Glomerular endothelial cell (primary cell): ENCODE measurements around the gene ANKRD52. TPM values are rescaled to one million over a fixed set of nuclear protein-coding genes. Genes with fewer than 3 reads are reported as not detected.

Source experiments
- DNase-seq: peaks from one replicate; pipeline ENCODE4 v3.0.0-alpha.2; 2011; ENCODE audit warnings: low read depth, low spot score; ENCODE audit errors: extremely low read depth
- total RNA-seq: library from RNA; depleted of rRNA; stranded (reverse); fragments of >200 nt; gene quantifications from 2 replicates; pipeline ENCODE4 v1.2.3, GENCODE V29; 2015

The ANKRD52 gene
- total RNA-seq, 1 donor from 2014 or later = 55.6 TPM

DNA sequence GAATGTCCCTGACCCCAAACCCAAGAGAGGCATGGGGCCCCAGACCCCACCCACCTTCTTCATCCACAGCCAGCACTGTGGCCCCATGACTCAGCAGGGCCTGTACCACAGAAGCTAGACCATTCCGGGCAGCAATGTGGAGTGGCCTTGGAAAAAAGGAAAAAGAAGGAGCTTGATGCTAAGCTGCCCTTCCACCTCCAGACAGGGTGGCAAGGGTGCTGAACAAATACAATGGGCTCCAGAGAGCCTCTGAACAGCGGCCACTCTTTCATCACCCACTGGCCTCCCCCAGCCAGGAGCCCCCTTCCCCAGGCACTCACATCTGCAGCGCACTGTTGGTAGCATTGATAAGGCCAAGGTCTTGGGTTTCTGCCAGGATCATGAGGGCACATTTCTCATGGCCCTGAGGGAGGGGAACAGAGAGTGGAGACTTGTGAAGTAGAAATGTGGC, 14.4 kb downstream of the ANKRD52 start:
- no peak for DNase-seq

- no peak for DNase-seq
These were observed 15.2 kb downstream of the ANKRD52 start for GRCh38 chr12:56242986-56243385.

GRCh38 chr12:56241424-56242303, 16.5 kb downstream of the ANKRD52 start:
- DNase-seq = no peak

DNA sequence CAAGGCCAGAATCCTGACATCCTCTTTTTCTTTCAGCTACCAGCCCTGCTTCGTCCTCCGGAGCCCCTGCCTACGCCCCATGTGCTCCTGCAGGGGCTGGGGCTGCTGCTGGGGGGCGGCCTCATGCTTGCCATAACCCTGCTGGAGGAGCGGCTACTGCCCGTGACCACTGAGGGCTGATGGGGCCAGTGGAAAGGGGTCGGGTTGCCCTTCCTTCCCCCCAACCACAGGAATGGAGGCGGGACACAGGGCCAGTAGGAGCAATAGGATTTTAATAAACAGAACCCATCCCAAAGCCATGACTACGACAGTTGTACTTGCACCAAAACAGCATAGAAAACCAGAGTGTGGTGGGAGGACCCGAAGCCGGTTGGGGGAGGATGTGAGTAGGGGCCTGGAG, 20.6 kb downstream of the ANKRD52 start:
- DNase-seq = no peak

DNA sequence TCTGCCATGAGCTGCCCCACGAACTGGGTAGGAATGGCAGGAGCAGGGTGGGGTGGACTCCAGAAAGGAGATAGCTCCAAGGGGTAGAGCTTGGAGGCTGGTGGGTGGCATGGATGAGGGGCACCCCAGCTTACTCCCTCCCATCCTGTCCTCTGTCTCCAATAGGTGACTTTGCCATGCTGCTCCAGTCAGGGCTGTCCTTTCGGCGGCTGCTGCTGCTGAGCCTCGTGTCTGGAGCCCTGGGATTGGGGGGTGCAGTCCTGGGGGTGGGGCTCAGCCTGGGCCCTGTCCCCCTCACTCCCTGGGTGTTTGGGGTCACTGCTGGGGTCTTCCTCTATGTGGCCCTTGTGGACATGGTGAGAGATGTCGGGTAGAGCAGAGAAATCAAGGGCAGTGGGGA, 21.2 kb downstream of the ANKRD52 start:
- no peak for DNase-seq

- no peak for DNase-seq
These were observed 22.1 kb downstream of the ANKRD52 start for GRCh38 chr12:56236091-56236490.

- DNase-seq = no peak
These were observed 23.3 kb downstream of the ANKRD52 start for GRCh38 chr12:56234746-56235436.

GRCh38 chr12:56231184-56231582, 27.0 kb downstream of the ANKRD52 start:
- no peak for DNase-seq

DNA sequence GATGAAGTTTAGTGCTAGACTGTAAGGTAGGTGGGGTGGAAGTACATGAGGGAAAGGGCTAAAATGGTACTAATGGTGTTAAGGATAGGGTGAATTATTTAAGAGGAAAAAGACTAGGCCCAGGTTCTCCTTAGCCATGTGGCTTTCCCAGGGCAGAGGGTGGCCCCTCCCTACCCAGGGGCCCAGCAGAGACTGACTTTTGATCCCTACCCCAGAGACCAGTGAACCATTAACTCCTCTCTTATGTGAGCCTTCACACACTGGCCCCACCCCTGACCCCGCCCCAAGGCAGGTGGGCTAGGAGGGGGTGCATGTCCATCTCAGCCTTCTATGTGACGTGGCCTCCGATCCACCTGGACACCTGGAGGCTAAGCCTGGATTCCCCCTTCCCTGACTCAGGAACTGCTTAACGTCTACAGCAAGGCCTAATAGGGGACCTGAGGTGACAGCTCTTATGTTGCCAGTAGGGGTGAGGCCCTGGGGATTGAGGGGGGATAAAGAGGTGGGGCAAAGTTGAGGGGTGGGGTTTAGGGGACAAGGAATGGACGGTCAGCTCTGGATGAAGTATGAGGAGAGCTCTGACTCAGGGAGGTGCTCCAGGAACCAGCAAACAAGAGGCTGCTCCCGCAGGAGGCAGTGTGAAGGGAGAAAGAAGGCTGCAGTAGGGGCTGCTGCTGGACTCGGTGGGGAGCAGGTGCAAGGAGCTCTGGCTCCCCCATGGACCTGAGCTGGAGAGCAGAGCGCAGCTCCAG, 27.6 kb downstream of the ANKRD52 start:
- DNase-seq = no peak

DNA sequence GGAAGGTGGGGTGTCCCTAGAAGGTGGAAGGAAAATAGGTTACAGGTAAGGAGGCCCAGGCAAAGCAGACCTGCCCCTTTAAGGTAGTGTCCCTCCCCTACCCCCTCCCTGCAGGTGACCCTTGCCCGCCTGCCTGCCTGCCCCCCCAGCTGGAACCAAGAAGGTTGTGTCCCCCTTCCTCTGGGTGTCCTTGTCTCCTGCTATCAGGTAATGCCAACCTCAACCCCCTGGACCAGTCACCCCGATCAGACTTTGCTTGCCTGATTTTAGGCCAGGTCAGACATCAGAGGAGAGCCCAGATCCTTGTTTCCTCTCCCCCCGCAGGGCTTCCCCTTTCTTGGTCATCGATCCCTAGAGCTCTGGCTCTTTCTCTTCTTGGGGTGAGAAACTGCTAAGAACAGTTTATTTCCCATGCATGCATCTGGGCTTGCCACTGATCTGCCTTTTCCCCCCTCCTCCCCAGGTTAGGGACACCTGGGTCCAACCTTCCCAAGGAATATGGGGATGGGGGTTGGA, 28.2 kb downstream of the ANKRD52 start, which contains the start of gene SLC39A5:
Gene SLC39A5, plus strand, starts transcription at position 136 of the 516 bp plus-strand sequence. CDS start 1,224 bp downstream, outside the sequence.
- DNase-seq = no peak

- no peak for DNase-seq
These were observed 29.1 kb downstream of the ANKRD52 start for GRCh38 chr12:56229082-56229481.

GRCh38 chr12:56224954-56225353, 33.2 kb downstream of the ANKRD52 start:
- no peak for DNase-seq

DNA sequence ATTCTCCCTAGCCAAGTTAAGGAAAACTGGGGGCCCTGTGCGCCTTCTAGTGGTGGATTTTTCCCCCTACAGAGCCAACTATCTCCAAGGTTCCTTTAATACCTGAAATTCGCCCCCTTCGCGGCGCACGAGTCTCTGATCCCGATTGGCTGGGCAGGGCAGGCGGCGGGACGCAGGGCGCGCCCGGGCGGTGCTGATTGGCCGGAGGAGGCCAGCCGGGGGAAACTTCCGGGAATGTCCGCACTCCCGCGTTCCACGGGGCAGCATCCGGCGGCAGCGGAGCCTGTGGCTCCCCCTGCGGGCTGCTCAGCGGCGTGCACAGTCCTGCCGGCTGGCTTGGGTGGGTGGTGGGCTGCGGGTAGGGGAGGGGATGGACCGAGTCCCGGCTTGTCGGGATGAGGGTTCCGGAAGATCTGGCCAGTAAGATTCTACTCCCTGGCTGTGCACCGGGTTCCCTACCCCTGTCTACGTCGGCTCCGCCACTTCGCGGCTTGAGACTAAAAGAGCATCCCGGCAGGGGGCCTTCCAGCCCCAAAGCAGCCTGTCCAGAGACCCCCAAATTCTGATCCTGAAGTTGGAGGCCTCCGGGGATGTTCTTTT, 34.0 kb downstream of the ANKRD52 start, which contains the start of gene NABP2:
Gene NABP2, plus strand, starts transcription at position 241 of the 600 bp plus-strand sequence. CDS start 515 bp downstream, outside the sequence.
- DNase-seq = peak; percentile 88

DNA sequence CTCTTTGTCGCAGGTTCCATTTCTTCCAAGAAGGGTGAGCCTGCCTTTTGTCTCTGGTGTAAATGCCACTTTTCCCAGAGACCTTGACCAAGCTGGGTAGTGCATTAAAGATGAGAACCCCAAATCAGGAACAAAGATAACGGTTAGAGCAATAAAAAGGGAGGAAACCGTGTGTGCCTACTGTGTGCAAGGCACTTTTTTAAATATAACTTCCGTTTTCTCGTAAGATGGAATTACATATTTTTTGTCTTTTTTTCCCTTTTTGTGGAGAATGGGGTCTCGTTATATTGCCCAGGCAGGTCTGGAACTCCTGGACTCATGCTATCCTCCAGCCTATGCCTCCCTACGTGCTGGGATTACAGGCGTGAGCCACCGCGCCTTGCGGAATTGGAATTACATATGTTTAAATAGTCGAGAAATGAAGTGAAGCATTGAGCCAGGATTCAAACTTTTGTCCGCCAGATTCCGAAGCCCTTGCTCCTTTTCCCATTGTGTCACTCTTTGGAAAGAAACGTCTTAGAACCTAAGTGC, 34.5 kb downstream of the ANKRD52 start:
- DNase-seq = no peak

GRCh38 chr12:56222531-56222895, 35.7 kb downstream of the ANKRD52 start:
- DNase-seq = no peak

DNA sequence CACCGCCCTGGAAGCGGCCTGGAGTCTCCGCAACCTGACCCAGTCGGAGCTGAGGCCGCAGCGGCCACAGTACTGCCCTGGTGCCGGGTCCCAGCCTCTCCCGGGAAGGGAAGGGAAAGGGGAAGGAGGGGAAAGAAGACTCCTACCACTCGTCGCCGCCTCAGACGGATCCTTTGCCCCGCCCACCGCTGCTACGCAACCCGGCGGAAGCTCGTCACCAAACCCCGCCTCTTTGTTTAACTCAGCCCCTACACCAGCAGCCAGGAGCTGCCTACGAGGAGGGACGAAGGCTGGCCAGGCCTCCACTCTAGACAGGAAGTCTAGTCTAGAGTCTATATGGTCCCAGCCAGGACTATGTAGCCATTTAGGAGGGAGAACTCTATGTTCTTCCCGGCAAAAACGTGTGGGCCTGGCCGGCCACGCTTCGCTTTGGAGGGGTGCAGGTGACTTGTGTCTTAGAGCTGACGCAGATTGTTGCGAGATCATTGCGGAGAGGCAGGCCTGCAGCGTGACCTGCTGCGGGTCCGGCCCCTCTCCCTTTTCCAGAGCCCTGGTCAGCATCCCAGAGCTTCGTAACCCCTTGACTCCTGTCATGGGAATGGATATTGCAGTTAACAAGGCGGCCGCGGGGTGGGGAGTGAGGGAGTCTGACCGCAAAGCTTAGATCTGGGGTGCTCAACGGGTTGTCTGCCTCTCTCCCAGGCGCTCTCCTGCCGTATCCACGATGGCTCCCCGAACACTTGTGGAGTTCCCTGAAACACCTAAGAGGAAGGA, 36.2 kb downstream of the ANKRD52 start, which contains the start of gene RNF41:
Gene RNF41, minus strand, starts transcription at position 166 of the 774 bp plus-strand sequence. CDS start 7,875 bp downstream, outside the sequence.
- DNase-seq = no peak

DNA sequence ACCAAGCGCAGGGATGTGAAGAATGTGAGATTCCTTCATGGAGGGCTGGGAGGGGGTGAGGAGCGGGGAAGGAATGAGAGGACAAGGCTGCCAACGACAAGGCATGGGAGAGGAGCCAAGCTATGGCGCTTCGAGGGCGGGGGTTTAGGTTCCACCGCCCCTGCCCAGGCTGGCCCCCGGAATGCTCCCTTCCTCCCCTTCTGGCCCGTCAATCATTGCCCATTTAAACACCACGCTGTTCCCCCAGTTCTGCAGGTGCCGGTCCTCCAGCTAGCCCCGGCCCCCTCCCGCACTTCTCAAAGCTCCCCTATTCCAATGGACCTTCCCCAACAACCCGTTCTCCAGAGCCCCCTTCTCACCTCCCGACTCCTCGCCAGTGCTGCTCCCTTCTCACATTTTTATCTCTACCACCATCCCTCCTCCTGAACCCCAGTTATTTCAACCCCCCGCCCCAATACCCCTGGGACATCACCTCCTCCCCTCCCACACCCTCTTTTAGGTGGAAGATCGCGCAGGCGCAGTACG, 36.9 kb downstream of the ANKRD52 start:
- no peak for DNase-seq

- DNase-seq = no peak
These were observed 37.5 kb downstream of the ANKRD52 start for GRCh38 chr12:56220611-56221231.
